K562 (cell line): ENCODE measurements around the gene LRRC25. TPM values are rescaled to one million over a fixed set of nuclear protein-coding genes. Genes with fewer than 3 reads are reported as not detected.

Experiments
- BACH1 ChIP-seq: fragments of 200-800 bp; sonication (Bioruptor generic); IDR thresholded peaks from 2 replicates; pipeline ENCODE4 v1.6.1; 2016; ENCODE audit warnings: missing genetic modification characterization, missing compliant biosample characterization
- BCOR ChIP-seq: fragments of 450-650 bp; IDR thresholded peaks from 2 replicates; pipeline ENCODE4 v1.6.1; 2016
- CHCHD3 ChIP-seq: fragments of 250-450 bp; sonication (Bioruptor Pico); IDR thresholded peaks from 2 replicates; pipeline ENCODE4 v2.1.2; 2022; ENCODE audit warnings: mild to moderate bottlenecking
- FOSL1 ChIP-seq: fragments of 200-800 bp; sonication (Bioruptor generic); conservative IDR thresholded peaks from 2 replicates; pipeline ENCODE4 v1.6.1; 2016; ENCODE audit warnings: missing genetic modification characterization, missing compliant biosample characterization
- GATA2 ChIP-seq: sonication (generic); formaldehyde crosslinking; IDR thresholded peaks from 2 replicates; pipeline ENCODE4 v1.4.0; 2020; ENCODE audit warnings: mild to moderate bottlenecking, missing genetic modification reagents
- HNRNPLL ChIP-seq: fragments of 200-400 bp; formaldehyde crosslinking; IDR thresholded peaks from 2 replicates; pipeline ENCODE4 v1.6.1; 2017; ENCODE audit warnings: low read length, low read depth, mild to moderate bottlenecking; ENCODE audit not compliant: poor library complexity, severe bottlenecking
- KDM2B ChIP-seq: fragments of 250-450 bp; sonication (Bioruptor Pico); IDR thresholded peaks from 2 replicates; pipeline ENCODE4 v1.8.0; 2021; ENCODE audit warnings: mild to moderate bottlenecking, moderate library complexity
- RBM25 ChIP-seq: fragments of 200-400 bp; formaldehyde crosslinking; IDR thresholded peaks from 2 replicates; pipeline ENCODE4 v1.6.1; 2018; ENCODE audit warnings: low read length, low read depth, moderate library complexity; ENCODE audit not compliant: severe bottlenecking
- TBL1XR1 ChIP-seq, 2 experiments: IDR thresholded peaks; 2 replicates each; pipeline ENCODE4 v1.6.1; 2012; ENCODE audit warnings: improper control_type of control experiment in 2 of 2, low read length in 2 of 2, mild to moderate bottlenecking in 1 of 2
- TFAM ChIP-seq: fragments of 250-450 bp; sonication (Bioruptor Pico); conservative IDR thresholded peaks from 2 replicates; pipeline ENCODE4 v1.5.0; 2021; ENCODE audit warnings: mild to moderate bottlenecking, moderate library complexity
- ZKSCAN8 ChIP-seq: fragments of 200-800 bp; sonication (Bioruptor generic); IDR thresholded peaks from 2 replicates; pipeline ENCODE4 v1.6.1; 2016; ENCODE audit warnings: missing genetic modification characterization, missing compliant biosample characterization
- ZNF76 ChIP-seq: fragments of 250-450 bp; sonication (Bioruptor Pico); IDR thresholded peaks from 2 replicates; pipeline ENCODE4 v1.4.0; 2020; ENCODE audit warnings: mild to moderate bottlenecking, moderate library complexity, borderline replicate concordance
- polyA plus RNA-seq, 8 experiments: library from polyadenylated mRNA; depleted of rRNA in 4 of 8; stranded (reverse) in 5 of 8; unstranded in 3 of 8; fragments of >200 nt; fragmentation: Nextera tagmentation in 2 of 8; fragmentation: Illumina TruSeq in 1 of 8; extraction: Ambion mirVana in 2 of 8; extraction: Trizol in 1 of 8; gene quantifications; 2 replicates each; pipeline versions ENCODE4 v1.2.1 to v1.2.3, GENCODE V29; 2011 to 2014; ENCODE audit warnings: inconsistent platforms in 1 of 8, missing spikeins in 1 of 8
- total RNA-seq, 7 experiments: library from RNA; depleted of rRNA in 6 of 7; stranded (reverse); fragments of >200 nt in 6 of 7; fragmentation: Illumina TruSeq in 2 of 7; extraction: Trizol in 2 of 7; gene quantifications; 2 replicates each; pipeline versions ENCODE4 v1.2.1 to v1.2.3, GENCODE V29; 2011 to 2021; ENCODE audit warnings: low replicate concordance in 1 of 7
- TF ChIP-seq, protein P1 (sequence below): IDR thresholded peaks from 2 replicates; pipeline ENCODE4 v1.6.1; 2014; ENCODE audit warnings: antibody characterized with exemption
- TF ChIP-seq, protein P2 (sequence below): IDR thresholded peaks from 3 replicates; pipeline ENCODE4 v1.6.1; 2011; ENCODE audit warnings: borderline replicate concordance, mild to moderate bottlenecking, moderate library complexity; ENCODE audit not compliant: insufficient read length; ENCODE audit errors: extremely low read depth
- TF ChIP-seq, protein P3 (sequence below): sonication (generic); formaldehyde crosslinking; IDR thresholded peaks from 2 replicates; pipeline ENCODE4 v1.4.0; 2020; ENCODE audit warnings: mild to moderate bottlenecking, missing genetic modification reagents
- TF ChIP-seq, protein P4 (sequence below): sonication (generic); formaldehyde crosslinking; IDR thresholded peaks from 2 replicates; pipeline ENCODE4 v1.8.0; 2022; ENCODE audit warnings: missing genetic modification reagents, mild to moderate bottlenecking, moderate library complexity, borderline replicate concordance
- TF ChIP-seq, protein P5 (sequence below): fragments of 250-450 bp; sonication (Bioruptor Pico); IDR thresholded peaks from 2 replicates; pipeline ENCODE4 v1.8.0; 2022; ENCODE audit warnings: moderate library complexity, mild to moderate bottlenecking, inconsistent platforms

Gene LRRC25
- total and polyA plus RNA-seq, 9 of the 15 experiments (the other 6 are each of a cell fraction or from before 2014, with no cell fraction given): 0.07 to 0.36 (median 0.10) TPM; not detected in 3

DNA sequence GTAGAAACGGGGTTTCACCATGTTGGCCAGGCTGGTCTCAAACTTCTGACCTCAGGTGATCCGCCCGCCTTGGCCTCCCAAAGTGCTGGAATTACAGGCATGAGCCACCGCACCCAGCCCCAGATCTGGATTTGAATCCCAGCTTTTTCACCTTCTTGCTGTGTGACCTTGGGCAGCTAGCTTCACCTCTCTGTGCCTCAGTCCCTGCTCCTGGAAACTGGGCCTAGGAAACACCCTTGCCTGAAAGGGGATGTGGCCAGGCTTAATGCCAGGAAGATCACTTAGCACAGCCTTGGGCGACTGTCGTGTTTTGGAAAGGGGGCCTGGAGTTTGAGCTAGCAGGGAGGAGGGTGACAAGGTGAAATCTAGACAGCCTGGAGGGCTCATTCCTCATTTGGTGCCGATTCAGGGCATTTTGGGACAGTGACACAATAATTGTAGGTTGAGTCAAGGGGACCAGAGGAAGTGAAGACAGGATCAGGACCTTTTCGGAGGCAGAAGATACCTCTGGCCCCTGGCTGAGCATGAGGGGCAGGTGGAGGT is 55.3 kb downstream of the LRRC25 start (continued):
- TF ChIP-seq, protein P1, sequence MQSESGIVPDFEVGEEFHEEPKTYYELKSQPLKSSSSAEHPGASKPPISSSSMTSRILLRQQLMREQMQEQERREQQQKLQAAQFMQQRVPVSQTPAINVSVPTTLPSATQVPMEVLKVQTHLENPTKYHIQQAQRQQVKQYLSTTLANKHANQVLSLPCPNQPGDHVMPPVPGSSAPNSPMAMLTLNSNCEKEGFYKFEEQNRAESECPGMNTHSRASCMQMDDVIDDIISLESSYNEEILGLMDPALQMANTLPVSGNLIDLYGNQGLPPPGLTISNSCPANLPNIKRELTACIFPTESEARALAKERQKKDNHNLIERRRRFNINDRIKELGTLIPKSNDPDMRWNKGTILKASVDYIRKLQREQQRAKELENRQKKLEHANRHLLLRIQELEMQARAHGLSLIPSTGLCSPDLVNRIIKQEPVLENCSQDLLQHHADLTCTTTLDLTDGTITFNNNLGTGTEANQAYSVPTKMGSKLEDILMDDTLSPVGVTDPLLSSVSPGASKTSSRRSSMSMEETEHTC: no peak
- TF ChIP-seq, protein P2, sequence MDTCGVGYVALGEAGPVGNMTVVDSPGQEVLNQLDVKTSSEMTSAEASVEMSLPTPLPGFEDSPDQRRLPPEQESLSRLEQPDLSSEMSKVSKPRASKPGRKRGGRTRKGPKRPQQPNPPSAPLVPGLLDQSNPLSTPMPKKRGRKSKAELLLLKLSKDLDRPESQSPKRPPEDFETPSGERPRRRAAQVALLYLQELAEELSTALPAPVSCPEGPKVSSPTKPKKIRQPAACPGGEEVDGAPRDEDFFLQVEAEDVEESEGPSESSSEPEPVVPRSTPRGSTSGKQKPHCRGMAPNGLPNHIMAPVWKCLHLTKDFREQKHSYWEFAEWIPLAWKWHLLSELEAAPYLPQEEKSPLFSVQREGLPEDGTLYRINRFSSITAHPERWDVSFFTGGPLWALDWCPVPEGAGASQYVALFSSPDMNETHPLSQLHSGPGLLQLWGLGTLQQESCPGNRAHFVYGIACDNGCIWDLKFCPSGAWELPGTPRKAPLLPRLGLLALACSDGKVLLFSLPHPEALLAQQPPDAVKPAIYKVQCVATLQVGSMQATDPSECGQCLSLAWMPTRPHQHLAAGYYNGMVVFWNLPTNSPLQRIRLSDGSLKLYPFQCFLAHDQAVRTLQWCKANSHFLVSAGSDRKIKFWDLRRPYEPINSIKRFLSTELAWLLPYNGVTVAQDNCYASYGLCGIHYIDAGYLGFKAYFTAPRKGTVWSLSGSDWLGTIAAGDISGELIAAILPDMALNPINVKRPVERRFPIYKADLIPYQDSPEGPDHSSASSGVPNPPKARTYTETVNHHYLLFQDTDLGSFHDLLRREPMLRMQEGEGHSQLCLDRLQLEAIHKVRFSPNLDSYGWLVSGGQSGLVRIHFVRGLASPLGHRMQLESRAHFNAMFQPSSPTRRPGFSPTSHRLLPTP: no peak
- TF ChIP-seq TBL1XR1 (IDR thresholded peaks at IDR 0.05; ENCODE audit: low read length in 2 of 2): no peak
- TF ChIP-seq CHCHD3: no peak
- peak; percentile 95 for TF ChIP-seq BCOR
- TF ChIP-seq, protein P3, sequence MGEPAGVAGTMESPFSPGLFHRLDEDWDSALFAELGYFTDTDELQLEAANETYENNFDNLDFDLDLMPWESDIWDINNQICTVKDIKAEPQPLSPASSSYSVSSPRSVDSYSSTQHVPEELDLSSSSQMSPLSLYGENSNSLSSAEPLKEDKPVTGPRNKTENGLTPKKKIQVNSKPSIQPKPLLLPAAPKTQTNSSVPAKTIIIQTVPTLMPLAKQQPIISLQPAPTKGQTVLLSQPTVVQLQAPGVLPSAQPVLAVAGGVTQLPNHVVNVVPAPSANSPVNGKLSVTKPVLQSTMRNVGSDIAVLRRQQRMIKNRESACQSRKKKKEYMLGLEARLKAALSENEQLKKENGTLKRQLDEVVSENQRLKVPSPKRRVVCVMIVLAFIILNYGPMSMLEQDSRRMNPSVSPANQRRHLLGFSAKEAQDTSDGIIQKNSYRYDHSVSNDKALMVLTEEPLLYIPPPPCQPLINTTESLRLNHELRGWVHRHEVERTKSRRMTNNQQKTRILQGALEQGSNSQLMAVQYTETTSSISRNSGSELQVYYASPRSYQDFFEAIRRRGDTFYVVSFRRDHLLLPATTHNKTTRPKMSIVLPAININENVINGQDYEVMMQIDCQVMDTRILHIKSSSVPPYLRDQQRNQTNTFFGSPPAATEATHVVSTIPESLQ (CRISPR knock-in tag): no peak
- no peak for TF ChIP-seq ZKSCAN8 (CRISPR knock-in tag)
- no peak for TF ChIP-seq FOSL1
- TF ChIP-seq KDM2B (CRISPR knock-in tag): no peak
- TF ChIP-seq, protein P4, sequence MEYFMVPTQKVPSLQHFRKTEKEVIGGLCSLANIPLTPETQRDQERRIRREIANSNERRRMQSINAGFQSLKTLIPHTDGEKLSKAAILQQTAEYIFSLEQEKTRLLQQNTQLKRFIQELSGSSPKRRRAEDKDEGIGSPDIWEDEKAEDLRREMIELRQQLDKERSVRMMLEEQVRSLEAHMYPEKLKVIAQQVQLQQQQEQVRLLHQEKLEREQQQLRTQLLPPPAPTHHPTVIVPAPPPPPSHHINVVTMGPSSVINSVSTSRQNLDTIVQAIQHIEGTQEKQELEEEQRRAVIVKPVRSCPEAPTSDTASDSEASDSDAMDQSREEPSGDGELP (CRISPR knock-in tag): no peak
- no peak for TF ChIP-seq GATA2 (CRISPR knock-in tag)
- peak; percentile 84 for TF ChIP-seq RBM25
- no peak for TF ChIP-seq ZNF76 (CRISPR knock-in tag)
- TF ChIP-seq HNRNPLL: no peak
- TF ChIP-seq BACH1 (tag): no peak
- TF ChIP-seq, protein P5, sequence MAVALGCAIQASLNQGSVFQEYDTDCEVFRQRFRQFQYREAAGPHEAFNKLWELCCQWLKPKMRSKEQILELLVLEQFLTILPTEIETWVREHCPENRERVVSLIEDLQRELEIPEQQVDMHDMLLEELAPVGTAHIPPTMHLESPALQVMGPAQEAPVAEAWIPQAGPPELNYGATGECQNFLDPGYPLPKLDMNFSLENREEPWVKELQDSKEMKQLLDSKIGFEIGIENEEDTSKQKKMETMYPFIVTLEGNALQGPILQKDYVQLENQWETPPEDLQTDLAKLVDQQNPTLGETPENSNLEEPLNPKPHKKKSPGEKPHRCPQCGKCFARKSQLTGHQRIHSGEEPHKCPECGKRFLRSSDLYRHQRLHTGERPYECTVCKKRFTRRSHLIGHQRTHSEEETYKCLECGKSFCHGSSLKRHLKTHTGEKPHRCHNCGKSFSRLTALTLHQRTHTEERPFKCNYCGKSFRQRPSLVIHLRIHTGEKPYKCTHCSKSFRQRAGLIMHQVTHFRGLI (CRISPR knock-in tag): no peak
- no peak for TF ChIP-seq TFAM (CRISPR knock-in tag)
